ENCODE data around the gene NKAIN2. TPM values are rescaled to one million over a fixed set of nuclear protein-coding genes. Genes with fewer than 3 reads are reported as not detected.
"Not testable (repeated sequence)": the region's sequence is repeated elsewhere in the genome, so short reads cannot be mapped to it uniquely, and the experiment has no call there.

Gene NKAIN2
- total RNA-seq, 2 donors from 2014 or later = not detected

DNA sequence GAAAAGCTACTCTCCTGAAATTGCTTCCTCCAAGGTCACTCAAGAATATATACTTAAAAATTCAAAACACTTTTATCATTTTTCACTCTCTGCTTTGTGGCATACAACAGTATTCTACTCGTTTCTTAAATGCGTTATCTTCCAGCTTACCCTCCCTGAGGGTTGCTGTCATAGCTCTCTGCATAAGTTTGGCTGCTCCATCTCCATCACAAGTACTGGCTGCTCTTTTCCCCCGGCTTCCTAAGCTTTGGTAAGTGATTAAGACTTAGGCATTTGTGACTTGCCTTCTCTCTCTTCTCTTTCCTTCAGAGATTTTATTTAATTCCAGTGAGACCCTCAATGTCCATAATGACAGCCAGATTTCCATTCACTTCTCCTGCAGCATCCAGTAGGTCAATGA, 128.3 kb downstream of the NKAIN2 start:
- Mint-ChIP-seq H3K27me3 (no peaks in the 10 kb centered on the region), H3K9me3 (peaks cover 8% of the 10 kb centered on the region), H3K27ac (no peak overlapping the region), H3K4me1 (no peaks in the 10 kb centered on the region), H3K4me3 (no peak overlapping the region), H3K36me3 (ENCODE audit: low read depth) (no peaks in the 10 kb centered on the region)
- ATAC-seq (replicated peaks) = no peak

GRCh38 chr6:123940551-123940950, 136.9 kb downstream of the NKAIN2 start:
- H3K27ac Mint-ChIP-seq = no peak overlapping the region
- no peaks in the 10 kb centered on the region for H3K4me1 Mint-ChIP-seq
- no peak for ATAC-seq (replicated peaks)
- no peak overlapping the region for H3K4me3 Mint-ChIP-seq
- H3K27me3 Mint-ChIP-seq = no peaks in the 10 kb centered on the region
- no peaks in the 10 kb centered on the region for H3K36me3 Mint-ChIP-seq (ENCODE audit: low read depth)
- H3K9me3 Mint-ChIP-seq = no peaks in the 10 kb centered on the region

GRCh38 chr6:123941855-123942254, 138.2 kb downstream of the NKAIN2 start:
- Mint-ChIP-seq H3K27me3 (no peaks in the 10 kb centered on the region), H3K36me3 (ENCODE audit: low read depth) (no peaks in the 10 kb centered on the region), H3K27ac (no peak overlapping the region), H3K9me3 (no peaks in the 10 kb centered on the region), H3K4me3 (no peak overlapping the region), H3K4me1 (no peaks in the 10 kb centered on the region)
- no peak for ATAC-seq (replicated peaks)

DNA sequence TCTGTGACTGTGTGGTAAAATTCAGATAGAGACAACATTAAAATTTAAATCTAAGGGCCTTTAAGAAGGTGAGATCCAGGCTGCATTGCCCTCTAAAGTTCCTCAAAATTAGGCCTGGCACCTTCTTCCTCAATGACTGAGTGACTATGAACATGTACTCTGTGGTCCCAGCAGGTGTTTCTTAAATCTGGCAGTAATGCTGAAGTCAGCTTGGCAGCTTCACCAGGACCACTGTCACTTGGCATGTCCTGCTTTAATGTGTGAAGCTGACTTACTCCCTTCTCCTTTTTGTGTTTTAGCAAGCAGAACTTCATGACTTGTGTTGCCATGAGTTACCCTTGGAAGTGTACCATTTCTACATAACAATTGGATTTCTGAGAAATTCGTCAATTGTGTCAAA, 141.7 kb downstream of the NKAIN2 start:
- H3K4me3 Mint-ChIP-seq = no peak overlapping the region
- no peaks in the 10 kb centered on the region for H3K36me3 Mint-ChIP-seq (ENCODE audit: low read depth)
- no peaks in the 10 kb centered on the region for H3K9me3 Mint-ChIP-seq
- no peak for ATAC-seq (replicated peaks)
- no peaks in the 10 kb centered on the region for H3K27me3 Mint-ChIP-seq
- no peak overlapping the region for H3K27ac Mint-ChIP-seq
- H3K4me1 Mint-ChIP-seq = no peaks in the 10 kb centered on the region

- Mint-ChIP-seq H3K27me3 (no peaks in the 10 kb centered on the region), H3K4me3 (no peak overlapping the region), H3K4me1 (no peaks in the 10 kb centered on the region), H3K27ac (no peak overlapping the region), H3K36me3 (ENCODE audit: low read depth) (no peaks in the 10 kb centered on the region), H3K9me3 (peaks cover 11% of the 10 kb centered on the region)
- no peak for ATAC-seq (replicated peaks)
Observed at GRCh38 chr6:123953920-123954319, 150.3 kb downstream of the NKAIN2 start.

- H3K36me3 Mint-ChIP-seq (ENCODE audit: low read depth) = no peaks in the 10 kb centered on the region
- no peaks in the 10 kb centered on the region for H3K27me3 Mint-ChIP-seq
- no peaks in the 10 kb centered on the region for H3K4me1 Mint-ChIP-seq
- H3K9me3 Mint-ChIP-seq = peaks cover 13% of the 10 kb centered on the region
- H3K4me3 Mint-ChIP-seq = no peak overlapping the region
- H3K27ac Mint-ChIP-seq = no peak overlapping the region
- ATAC-seq (replicated peaks) = no peak
Observed at GRCh38 chr6:123956492-123957139, 153.0 kb downstream of the NKAIN2 start.

- ATAC-seq (replicated peaks) = no peak
- peaks cover 4% of the 10 kb centered on the region for H3K9me3 Mint-ChIP-seq
- H3K4me1 Mint-ChIP-seq = no peaks in the 10 kb centered on the region
- no peaks in the 10 kb centered on the region for H3K36me3 Mint-ChIP-seq (ENCODE audit: low read depth)
- H3K27ac Mint-ChIP-seq = no peak overlapping the region
- H3K27me3 Mint-ChIP-seq = no peaks in the 10 kb centered on the region
- H3K4me3 Mint-ChIP-seq = no peak overlapping the region
Observed at GRCh38 chr6:123962508-123962907, 158.8 kb downstream of the NKAIN2 start.

- ATAC-seq (replicated peaks) = no peak
- Mint-ChIP-seq H3K27me3 (no peaks in the 10 kb centered on the region), H3K9me3 (no peaks in the 10 kb centered on the region)
Observed at GRCh38 chr6:123965894-123966293, 162.2 kb downstream of the NKAIN2 start.

DNA sequence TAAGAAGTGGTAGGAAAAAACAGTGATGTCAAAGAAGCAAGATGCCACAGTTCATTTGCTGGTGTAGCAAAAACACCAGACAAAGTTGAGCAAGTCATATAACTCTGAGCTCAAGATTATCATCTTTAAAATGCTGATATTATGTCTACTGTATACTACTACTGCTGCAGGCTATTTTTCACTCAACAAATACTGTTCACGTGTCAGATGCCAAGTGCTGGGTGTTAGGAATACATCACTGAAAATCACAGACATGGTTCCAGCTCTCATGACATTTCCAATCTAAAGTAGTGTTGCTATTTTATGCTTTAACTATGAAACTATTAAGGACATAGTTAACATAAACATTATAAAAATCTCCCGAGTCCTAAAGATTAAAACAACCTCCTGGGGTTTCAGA, 163.0 kb downstream of the NKAIN2 start:
- Mint-ChIP-seq H3K9me3 (no peaks in the 10 kb centered on the region), H3K4me3 (no peak overlapping the region), H3K27me3 (no peaks in the 10 kb centered on the region), H3K36me3 (ENCODE audit: low read depth) (no peaks in the 10 kb centered on the region), H3K27ac (no peak overlapping the region), H3K4me1 (no peaks in the 10 kb centered on the region)
- ATAC-seq (replicated peaks) = no peak

More at GRCh38 chr6:123965894-123966293, 162.2 kb downstream of the NKAIN2 start:
- no peaks in the 10 kb centered on the region for H3K4me1 Mint-ChIP-seq
- H3K27ac Mint-ChIP-seq = no peak overlapping the region
- H3K36me3 Mint-ChIP-seq (ENCODE audit: low read depth) = no peaks in the 10 kb centered on the region
- no peak overlapping the region for H3K4me3 Mint-ChIP-seq

DNA sequence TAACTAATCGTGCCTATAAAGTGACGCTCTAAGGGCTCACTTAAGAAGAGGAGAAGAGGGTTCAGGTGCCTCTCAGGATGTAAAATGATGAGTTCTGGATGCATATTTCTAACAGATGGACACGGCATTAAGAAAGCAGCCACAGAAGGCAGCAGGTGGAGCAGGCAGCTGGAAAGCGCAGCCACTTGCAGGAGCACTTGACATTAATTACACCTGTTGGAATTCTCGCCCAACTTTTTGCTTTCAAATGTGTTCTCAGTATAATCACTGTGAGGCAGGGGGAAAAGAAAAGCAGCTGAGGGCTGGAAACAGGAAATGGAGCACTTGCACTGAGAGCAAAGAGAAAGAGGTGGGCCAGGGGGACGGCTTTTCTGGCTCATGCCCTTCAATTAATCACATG, 164.2 kb downstream of the NKAIN2 start:
- H3K27ac Mint-ChIP-seq = no peak overlapping the region
- no peaks in the 10 kb centered on the region for H3K4me1 Mint-ChIP-seq
- H3K27me3 Mint-ChIP-seq = no peaks in the 10 kb centered on the region
- no peak for ATAC-seq (replicated peaks)
- no peak overlapping the region for H3K4me3 Mint-ChIP-seq
- no peaks in the 10 kb centered on the region for H3K36me3 Mint-ChIP-seq (ENCODE audit: low read depth)
- H3K9me3 Mint-ChIP-seq = no peaks in the 10 kb centered on the region

- Mint-ChIP-seq H3K4me1 (no peaks in the 10 kb centered on the region), H3K9me3 (no peaks in the 10 kb centered on the region), H3K36me3 (ENCODE audit: low read depth) (no peaks in the 10 kb centered on the region), H3K4me3 (no peak overlapping the region), H3K27ac (no peak overlapping the region), H3K27me3 (no peaks in the 10 kb centered on the region)
- ATAC-seq (replicated peaks) = no peak
Observed at GRCh38 chr6:123972600-123973294, 169.1 kb downstream of the NKAIN2 start.

GRCh38 chr6:123980311-123980710, 176.6 kb downstream of the NKAIN2 start:
- no peaks in the 10 kb centered on the region for H3K4me1 Mint-ChIP-seq
- H3K27me3 Mint-ChIP-seq = no peaks in the 10 kb centered on the region
- H3K9me3 Mint-ChIP-seq = no peaks in the 10 kb centered on the region
- H3K36me3 Mint-ChIP-seq (ENCODE audit: low read depth) = no peaks in the 10 kb centered on the region
- no peak overlapping the region for H3K27ac Mint-ChIP-seq
- H3K4me3 Mint-ChIP-seq = no peak overlapping the region
- ATAC-seq (replicated peaks) = no peak

GRCh38 chr6:123986938-123987337, 183.3 kb downstream of the NKAIN2 start:
- ATAC-seq (replicated peaks) = no peak
- Mint-ChIP-seq H3K36me3 (ENCODE audit: low read depth) (no peaks in the 10 kb centered on the region), H3K27me3 (no peaks in the 10 kb centered on the region), H3K4me1 (no peaks in the 10 kb centered on the region), H3K9me3 (no peaks in the 10 kb centered on the region), H3K4me3 (no peak overlapping the region), H3K27ac (no peak overlapping the region)

DNA sequence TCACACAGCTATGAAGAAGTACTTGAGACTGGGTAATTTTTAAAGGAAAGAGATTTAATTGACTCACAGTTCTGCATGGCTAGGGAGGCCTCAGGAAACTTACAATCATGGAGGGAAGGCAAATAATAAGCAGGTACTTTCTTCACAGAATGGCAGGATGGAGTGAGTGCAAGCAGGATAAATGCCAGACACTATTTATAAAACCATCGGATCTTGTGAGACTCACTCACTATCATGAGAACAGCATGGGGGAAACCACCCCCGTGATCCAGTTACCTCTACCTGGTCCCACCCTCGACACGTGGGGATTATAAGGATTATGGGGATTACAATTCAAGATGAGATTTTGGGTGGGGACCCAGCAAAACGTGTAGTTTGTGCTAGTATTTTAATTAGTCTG, 186.3 kb downstream of the NKAIN2 start:
- H3K4me3 Mint-ChIP-seq; H3K4me1 Mint-ChIP-seq; ATAC-seq (replicated peaks); H3K27ac Mint-ChIP-seq; H3K9me3 Mint-ChIP-seq; H3K36me3 Mint-ChIP-seq (ENCODE audit: low read depth); H3K27me3 Mint-ChIP-seq: not testable (repeated sequence)

- Mint-ChIP-seq H3K27ac (no peak overlapping the region), H3K36me3 (ENCODE audit: low read depth) (no peaks in the 10 kb centered on the region), H3K27me3 (no peaks in the 10 kb centered on the region), H3K4me3 (no peak overlapping the region), H3K9me3 (no peaks in the 10 kb centered on the region), H3K4me1 (no peaks in the 10 kb centered on the region)
- no peak for ATAC-seq (replicated peaks)
Observed at GRCh38 chr6:123990376-123990775, 186.7 kb downstream of the NKAIN2 start.

Measured in activated T-helper 17 cell treated with anti-CD3 and anti-CD28 coated beads, Interleukin-2, amount 50 U/mL, for 72 hours (primary cell).